SK-N-MC (cell line): ENCODE data around the gene SMIM13.
"Not testable (repeated sequence)": the region's sequence is repeated elsewhere in the genome, so short reads cannot be mapped to it uniquely, and the experiment has no call there.

Experiments used
- EZH2 ChIP-seq: fragments of 200-600 bp; sonication (generic); IDR thresholded peaks from one replicate; pipeline ENCODE4 v1.6.1; 2017; ENCODE audit warnings: antibody characterized with exemption
- FOXP2 ChIP-seq: optimal IDR thresholded peaks from 2 replicates; pipeline ENCODE3; 2011; ENCODE audit warnings: mild to moderate bottlenecking, moderate library complexity; ENCODE audit not compliant: insufficient read depth; ENCODE audit errors: extremely low read length, control extremely low read depth
- POLR2AphosphoS5 ChIP-seq: IDR thresholded peaks from 2 replicates; pipeline ENCODE4 v1.6.1; 2012; ENCODE audit warnings: mild to moderate bottlenecking, low read depth, low read length, borderline replicate concordance

GRCh38 chr6:11091141-11091540, 2.5 kb upstream of the SMIM13 start:
- TF ChIP-seq POLR2AphosphoS5, EZH2, FOXP2: not testable (repeated sequence)
